Lower leg skin (tissue), 4 donors: ENCODE data around the gene MARCHF6. TPM values are rescaled to one million over a fixed set of nuclear protein-coding genes. Genes with fewer than 3 reads are reported as not detected.
"Not testable (repeated sequence)": the region's sequence is repeated elsewhere in the genome, so short reads cannot be mapped to it uniquely, and the experiment has no call there.

Experiments used
- DNase-seq, 2 donors: peaks; one replicate each; pipeline ENCODE4 v3.0.0-alpha.2; 2019; ENCODE audit warnings: low spot score in 2 of 2
- H3K4me3 ChIP-seq: fragments of 200-600 bp; sonication (generic); 2 replicates; pipeline ENCODE4 v1.5.1; 2017; ENCODE audit warnings: mild to moderate bottlenecking, low read depth; ENCODE audit not compliant: poor library complexity, severe bottlenecking
- CTCF ChIP-seq, 3 donors: fragments of 450-650 bp; IDR thresholded peaks; one replicate each; pipeline ENCODE4 v1.5.1; 2016; ENCODE audit warnings: antibody characterized with exemption in 3 of 3, mild to moderate bottlenecking in 3 of 3, moderate library complexity in 2 of 3
- POLR2A ChIP-seq, 2 donors: fragments of 450-650 bp; IDR thresholded peaks; one replicate each; pipeline ENCODE4 v1.6.1; 2016 to 2017; ENCODE audit warnings: antibody characterized with exemption in 2 of 2, mild to moderate bottlenecking in 1 of 2, moderate library complexity in 1 of 2
- WGBS, 2 donors: methylation state at CpG; one replicate each; pipeline ENCODE4 v1.1.5; 2018; 5-methylcytosine and 5-hydroxymethylcytosine counted together
- intact Hi-C: fragments of 100-400 bp; cut with DNase I; formaldehyde crosslinking; loops from one replicate; pipeline ENCODE4 v1.15.0; 2023; ENCODE audit warnings: low total_unique reads
- total RNA-seq, 4 donors: library from RNA; depleted of rRNA; stranded (reverse); fragments of >200 nt; gene quantifications; one replicate each; pipeline ENCODE4 v1.1.0, GENCODE V29; 2016

Gene MARCHF6
- total RNA-seq, 4 donors from 2014 or later = 53.0 to 82.0 (median 63.3) TPM

GRCh38 chr5:10377081-10377480 lies 23.6 kb downstream of the MARCHF6 start:
- TF ChIP-seq POLR2A (IDR thresholded peaks at IDR 0.05) (no peak), CTCF (IDR thresholded peaks at IDR 0.05) (no peak)
- H3K4me3 ChIP-seq = no peak overlapping the region
- intact Hi-C loops = no loop called here
- no peak for DNase-seq
- 81 to 84% methylated on average over 5 of the region's 5 CpGs for WGBS, 2 donors

- 81 to 82% methylated on average over 4 of the region's 4 CpGs for WGBS, 2 donors
- no peak overlapping the region for H3K4me3 ChIP-seq
- intact Hi-C loops = no loop called here
- no peak for TF ChIP-seq POLR2A (IDR thresholded peaks at IDR 0.05)
- no peak for TF ChIP-seq CTCF (IDR thresholded peaks at IDR 0.05)
- no peak for DNase-seq
Observed at GRCh38 chr5:10381803-10382202, 28.3 kb downstream of the MARCHF6 start.

- no peak for TF ChIP-seq CTCF (IDR thresholded peaks at IDR 0.05)
- no peak overlapping the region for H3K4me3 ChIP-seq
- intact Hi-C loops = no loop called here
- WGBS, 2 donors = 88 to 92% methylated on average over 3 of the region's 3 CpGs
- no peak for DNase-seq
Observed at GRCh38 chr5:10384483-10384882, 31.0 kb downstream of the MARCHF6 start.

GRCh38 chr5:10387690-10388089 lies 34.2 kb downstream of the MARCHF6 start:
- intact Hi-C loops = no loop called here
- H3K4me3 ChIP-seq = no peak overlapping the region
- 84 to 86% methylated on average over 4 of the region's 4 CpGs for WGBS, 2 donors
- no peak for DNase-seq
- no peak for TF ChIP-seq CTCF (IDR thresholded peaks at IDR 0.05)
- no peak for TF ChIP-seq POLR2A (IDR thresholded peaks at IDR 0.05)

- 100% methylated on average over 1 of the region's 1 CpG for WGBS, 2 donors
- intact Hi-C loops = no loop called here
- no peak overlapping the region for H3K4me3 ChIP-seq
- no peak for DNase-seq
- TF ChIP-seq POLR2A (IDR thresholded peaks at IDR 0.05) = no peak
- no peak for TF ChIP-seq CTCF (IDR thresholded peaks at IDR 0.05)
Observed at GRCh38 chr5:10391130-10391529, 37.6 kb downstream of the MARCHF6 start.

GRCh38 chr5:10392567-10393328 lies 39.3 kb downstream of the MARCHF6 start:
- WGBS, 2 donors = 94 to 95% methylated on average over 6 of the region's 6 CpGs
- H3K4me3 ChIP-seq, intact Hi-C loops, DNase-seq: not testable (repeated sequence)
